ENCODE results near the gene DAB1. TPM values are rescaled to one million over a fixed set of nuclear protein-coding genes. Genes with fewer than 3 reads are reported as not detected.

Gene DAB1
- total RNA-seq, 4 donors from 2014 or later, result 0.48 to 1.1 (median 0.70) TPM

GRCh38 chr1:57036641-57037579 is 386.9 kb downstream of the DAB1 start:
- DNase-seq (ENCODE audit: low spot score) (no peak), ATAC-seq (ENCODE audit: low FRiP score) (no peak)
- TF ChIP-seq CTCF (IDR thresholded peaks at IDR 0.05), result no peak

DNA sequence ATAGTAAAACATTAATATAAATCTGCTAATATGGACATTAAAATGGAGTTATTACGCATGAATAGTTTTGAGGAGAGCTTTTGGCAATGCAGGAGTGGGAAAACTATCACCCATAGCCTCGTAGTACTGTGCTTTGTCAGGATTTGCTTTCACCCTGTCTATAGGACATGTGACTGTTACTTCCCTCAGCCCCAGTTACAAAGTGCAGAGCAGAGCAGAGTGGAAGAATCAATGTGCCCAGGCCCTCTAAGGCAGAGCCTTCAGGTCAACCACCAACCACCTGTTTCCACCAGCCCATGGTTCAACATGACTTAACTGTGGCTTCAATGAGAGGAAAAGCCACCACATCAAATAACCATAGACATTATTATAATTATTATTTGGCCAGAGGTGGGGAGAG is 389.1 kb downstream of the DAB1 start:
- no peak for TF ChIP-seq CTCF (IDR thresholded peaks at IDR 0.05)
- DNase-seq (ENCODE audit: low spot score) (no peak), ATAC-seq (ENCODE audit: low FRiP score) (no peak)

GRCh38 chr1:57033222-57034001 is 390.4 kb downstream of the DAB1 start:
- TF ChIP-seq CTCF (IDR thresholded peaks at IDR 0.05), result no peak
- DNase-seq (ENCODE audit: low spot score) (no peak), ATAC-seq (ENCODE audit: low FRiP score) (no peak)

- ATAC-seq (ENCODE audit: low FRiP score) (no peak), DNase-seq (ENCODE audit: low spot score) (no peak)
- TF ChIP-seq CTCF (IDR thresholded peaks at IDR 0.05), result no peak
Observed at GRCh38 chr1:57026624-57027354, 397.1 kb downstream of the DAB1 start.

GRCh38 chr1:57024855-57025254 is 399.0 kb downstream of the DAB1 start:
- no peak for ATAC-seq (ENCODE audit: low FRiP score)
- no peak for TF ChIP-seq CTCF (IDR thresholded peaks at IDR 0.05)
- no peak for DNase-seq (ENCODE audit: low spot score)

- no peak for TF ChIP-seq CTCF (IDR thresholded peaks at IDR 0.05)
- DNase-seq (ENCODE audit: low spot score) (no peak), ATAC-seq (ENCODE audit: low FRiP score) (no peak)
Observed at GRCh38 chr1:57024428-57024827, 399.4 kb downstream of the DAB1 start.

Measured in omental fat pad (tissue), 4 donors.